Progenitor cell of endocrine pancreas (in vitro differentiated cells): ENCODE data around the gene SLC9A9. TPM values are rescaled to one million over a fixed set of nuclear protein-coding genes. Genes with fewer than 3 reads are reported as not detected.
"Not testable (repeated sequence)": the region's sequence is repeated elsewhere in the genome, so short reads cannot be mapped to it uniquely, and the experiment has no call there.

Source experiments
- DNase-seq: peaks from one replicate; pipeline ENCODE4 v3.0.0; 2021; ENCODE audit warnings: low spot score; ENCODE audit not compliant: unreplicated experiment
- H3K27ac Mint-ChIP-seq: 2 replicates; pipeline ENCODE4 v1.8.0; 2021; ENCODE audit warnings: mild to moderate bottlenecking, moderate library complexity, mixed read lengths
- H3K27me3 Mint-ChIP-seq: 2 replicates; pipeline ENCODE4 v1.8.0; 2021; ENCODE audit warnings: mixed read lengths
- H3K36me3 Mint-ChIP-seq: 2 replicates; pipeline ENCODE4 v1.8.0; 2022; ENCODE audit warnings: mixed read lengths; ENCODE audit not compliant: insufficient read depth
- H3K4me1 Mint-ChIP-seq: 2 replicates; pipeline ENCODE4 v1.8.0; 2021; ENCODE audit warnings: low read depth, mixed read lengths
- H3K4me3 Mint-ChIP-seq: 2 replicates; pipeline ENCODE4 v1.8.0; 2021; ENCODE audit warnings: low read depth, mild to moderate bottlenecking, moderate library complexity, mixed read lengths
- H3K9me3 Mint-ChIP-seq: 2 replicates; pipeline ENCODE4 v1.8.0; 2021; ENCODE audit warnings: low read depth, mixed read lengths
- total RNA-seq: library from RNA; stranded (reverse); gene quantifications from 2 replicates; pipeline ENCODE4 v1.2.1, GENCODE V29; 2021
- TF ChIP-seq, protein P1 (sequence below): fragments of 200-600 bp; sonication (generic); IDR thresholded peaks from one replicate; pipeline ENCODE4 v1.5.0; 2021; ENCODE audit warnings: antibody characterized with exemption, mild to moderate bottlenecking; ENCODE audit not compliant: unreplicated experiment

SLC9A9 gene
- total RNA-seq, 1 donor from 2014 or later: 0.17 TPM

DNA sequence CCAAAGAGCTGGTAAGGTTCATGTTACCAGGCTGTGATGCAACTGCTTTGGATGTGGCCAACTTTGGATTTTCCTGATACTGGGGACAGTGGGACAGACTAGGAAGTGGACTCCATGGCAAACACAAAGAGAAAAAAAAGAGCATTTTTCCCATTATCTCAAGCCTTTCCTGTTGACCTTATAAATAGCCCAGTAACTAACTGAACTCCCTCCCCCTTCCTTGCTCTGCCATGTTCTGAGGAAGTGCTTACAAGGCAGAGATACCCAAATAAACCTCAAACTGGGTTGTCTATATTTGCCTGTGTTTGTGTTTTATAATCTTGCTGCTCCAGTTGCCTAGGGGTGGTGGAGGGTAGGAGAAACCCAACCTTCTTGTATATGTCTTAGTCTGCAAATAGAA is 27.3 kb upstream of the SLC9A9 start:
- Mint-ChIP-seq H3K9me3 (no peaks in the 10 kb centered on the region), H3K4me1 (no peaks in the 10 kb centered on the region), H3K36me3 (no peaks in the 10 kb centered on the region), H3K27ac (no peak overlapping the region), H3K27me3 (peaks cover 6% of the 10 kb centered on the region), H3K4me3 (no peak overlapping the region)
- no peak for DNase-seq
- TF ChIP-seq, protein P1, sequence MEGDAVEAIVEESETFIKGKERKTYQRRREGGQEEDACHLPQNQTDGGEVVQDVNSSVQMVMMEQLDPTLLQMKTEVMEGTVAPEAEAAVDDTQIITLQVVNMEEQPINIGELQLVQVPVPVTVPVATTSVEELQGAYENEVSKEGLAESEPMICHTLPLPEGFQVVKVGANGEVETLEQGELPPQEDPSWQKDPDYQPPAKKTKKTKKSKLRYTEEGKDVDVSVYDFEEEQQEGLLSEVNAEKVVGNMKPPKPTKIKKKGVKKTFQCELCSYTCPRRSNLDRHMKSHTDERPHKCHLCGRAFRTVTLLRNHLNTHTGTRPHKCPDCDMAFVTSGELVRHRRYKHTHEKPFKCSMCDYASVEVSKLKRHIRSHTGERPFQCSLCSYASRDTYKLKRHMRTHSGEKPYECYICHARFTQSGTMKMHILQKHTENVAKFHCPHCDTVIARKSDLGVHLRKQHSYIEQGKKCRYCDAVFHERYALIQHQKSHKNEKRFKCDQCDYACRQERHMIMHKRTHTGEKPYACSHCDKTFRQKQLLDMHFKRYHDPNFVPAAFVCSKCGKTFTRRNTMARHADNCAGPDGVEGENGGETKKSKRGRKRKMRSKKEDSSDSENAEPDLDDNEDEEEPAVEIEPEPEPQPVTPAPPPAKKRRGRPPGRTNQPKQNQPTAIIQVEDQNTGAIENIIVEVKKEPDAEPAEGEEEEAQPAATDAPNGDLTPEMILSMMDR: no peak

DNA sequence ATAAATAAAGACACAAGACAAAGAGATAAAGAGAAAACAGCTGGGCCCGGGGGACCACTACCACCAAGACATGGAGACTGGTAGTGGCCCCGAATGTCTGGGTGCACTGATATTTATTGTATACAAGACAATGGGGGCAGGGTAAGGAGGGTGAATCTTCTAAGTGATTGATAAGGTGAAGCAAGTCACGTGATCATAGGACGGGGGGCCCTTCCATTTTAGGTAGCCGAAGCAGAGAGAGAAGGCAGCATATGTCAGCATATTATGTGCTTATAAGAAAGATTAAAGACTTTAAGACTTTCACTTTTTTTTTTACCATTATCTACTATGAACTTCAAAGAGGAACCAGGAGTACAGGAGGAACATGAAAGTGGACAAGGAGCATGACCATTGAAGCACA is 25.3 kb upstream of the SLC9A9 start:
- peaks cover 19% of the 10 kb centered on the region for H3K27me3 Mint-ChIP-seq
- H3K4me1 Mint-ChIP-seq, DNase-seq, H3K36me3 Mint-ChIP-seq, H3K27ac Mint-ChIP-seq, H3K4me3 Mint-ChIP-seq, H3K9me3 Mint-ChIP-seq: not testable (repeated sequence)

- H3K4me3 Mint-ChIP-seq: no peak overlapping the region
- no peak overlapping the region for H3K27ac Mint-ChIP-seq
- H3K4me1 Mint-ChIP-seq: no peaks in the 10 kb centered on the region
- H3K9me3 Mint-ChIP-seq: no peaks in the 10 kb centered on the region
- TF ChIP-seq, protein P1: no peak
- no peak for DNase-seq
- no peaks in the 10 kb centered on the region for H3K36me3 Mint-ChIP-seq
- H3K27me3 Mint-ChIP-seq: peaks cover 14% of the 10 kb centered on the region
Measured at GRCh38 chr3:143865302-143865701, 17.0 kb upstream of the SLC9A9 start.

DNA sequence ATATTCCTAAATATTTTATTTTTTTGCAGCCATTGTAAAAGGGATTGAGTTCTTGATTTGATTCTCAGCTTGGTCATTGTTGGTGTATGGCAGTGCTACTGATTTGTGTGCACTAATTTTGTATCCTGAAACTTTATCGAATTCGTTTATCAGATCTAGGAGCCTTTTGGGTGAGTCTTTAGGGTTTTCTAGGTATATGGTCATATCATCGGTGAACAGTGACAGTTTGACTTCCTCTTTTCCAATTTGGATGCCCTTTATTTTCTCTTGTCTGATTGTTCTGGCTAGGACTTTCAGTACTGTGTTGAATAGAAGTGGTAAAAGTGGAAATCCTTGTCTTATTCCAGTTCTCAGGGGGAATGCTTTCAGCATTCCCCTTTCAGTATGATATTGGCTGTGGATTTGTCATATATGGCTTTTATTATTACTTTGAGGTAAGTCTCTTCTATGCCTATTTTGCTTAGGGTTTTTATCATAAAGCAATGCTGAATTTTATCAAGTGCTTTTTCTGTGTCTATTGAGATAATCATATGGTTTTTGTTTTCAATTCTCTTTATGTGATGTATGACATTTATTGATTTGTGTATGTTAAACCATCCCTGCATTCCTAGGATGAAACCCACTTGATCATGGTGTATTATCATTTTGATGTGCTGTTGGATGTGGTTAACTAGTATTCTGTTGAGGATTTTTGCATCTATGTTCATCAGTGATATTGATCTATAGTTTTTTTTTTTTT is 11.4 kb upstream of the SLC9A9 start:
- no peak for DNase-seq
- Mint-ChIP-seq H3K4me3 (no peak overlapping the region), H3K36me3 (no peaks in the 10 kb centered on the region), H3K4me1 (no peaks in the 10 kb centered on the region), H3K27ac (no peak overlapping the region), H3K27me3 (no peaks in the 10 kb centered on the region), H3K9me3 (peaks cover 3% of the 10 kb centered on the region)
- TF ChIP-seq, protein P1: no peak

DNA sequence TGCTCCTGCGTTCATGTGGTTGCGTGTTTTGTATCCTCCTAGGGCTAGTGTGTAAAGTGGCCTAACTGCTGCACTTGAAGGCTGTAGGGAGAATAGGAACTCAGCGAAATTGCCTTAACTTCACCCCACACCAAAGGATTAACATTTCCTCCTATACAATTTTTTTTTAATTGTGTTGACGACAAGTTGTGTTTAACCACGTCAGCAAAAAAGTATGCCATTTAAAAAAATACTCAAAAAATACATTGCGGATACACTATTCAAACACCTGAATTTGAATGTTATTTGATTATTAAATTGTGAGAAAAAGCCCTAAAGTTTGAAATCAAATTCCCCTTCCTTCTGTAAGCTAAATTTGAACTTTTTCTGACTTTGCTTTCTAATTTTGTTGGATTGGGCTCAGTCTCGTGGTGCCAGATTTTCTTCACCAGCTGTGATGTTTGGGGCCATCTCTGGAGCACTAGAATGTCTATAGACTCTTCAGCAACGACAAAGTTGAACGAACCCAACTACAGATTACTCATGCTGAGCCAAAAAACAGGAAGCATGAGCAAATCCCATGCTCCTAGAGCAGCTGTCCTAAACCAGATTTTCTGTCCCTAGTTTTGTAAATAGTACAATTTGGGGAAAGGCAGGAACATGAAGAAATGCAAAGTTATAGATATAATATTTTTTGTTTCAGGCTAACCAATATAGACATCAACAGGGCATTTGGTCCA is 8.1 kb upstream of the SLC9A9 start:
- Mint-ChIP-seq H3K36me3 (no peaks in the 10 kb centered on the region), H3K9me3 (peaks cover 3% of the 10 kb centered on the region), H3K27me3 (no peaks in the 10 kb centered on the region), H3K4me1 (no peaks in the 10 kb centered on the region), H3K4me3 (no peak overlapping the region), H3K27ac (no peak overlapping the region)
- TF ChIP-seq, protein P1: no peak
- no peak for DNase-seq
